A549 treated with DMSO at 1 μM for 4 hours (cell line): ENCODE data around the gene NPR2. TPM values are rescaled to one million over a fixed set of nuclear protein-coding genes. Genes with fewer than 3 reads are reported as not detected.

Experiments used
- total RNA-seq: library from RNA; stranded (reverse); fragments of 200-300 nt; extraction: Qiagen RNA extraction; gene quantifications from 5 replicates; pipeline ENCODE4 v1.2.3, GENCODE V29; 2022; ENCODE audit warnings: low read depth

NPR2 gene
- 3.8 to 6.4 TPM (median 5.9 TPM) in 5 replicates for total RNA-seq

GRCh38 chr9:35791297-35791921 lies at the start of gene NPR2:
Gene NPR2 (plus strand): TSS chr9:35791591. CDS start chr9:35792409, 818 bp downstream.

GRCh38 chr9:35748858-35749514 lies 42.4 kb upstream of the NPR2 start, which contains the start of the genes GBA2 and RGP1:
Gene GBA2 (minus strand): TSS chr9:35749228. CDS start chr9:35748704, 524 bp downstream.
Gene RGP1 (plus strand): TSS chr9:35749287. CDS start chr9:35749756, 469 bp downstream.

GRCh38 chr9:35754264-35754663 lies 37.1 kb upstream of the NPR2 start, which contains the start of gene MSMP:
Gene MSMP (minus strand): TSS chr9:35754276. CDS start chr9:35754129, 147 bp downstream.

GRCh38 chr9:35812025-35812602 lies 20.7 kb downstream of the NPR2 start, which contains the start of gene SPAG8:
Gene SPAG8 (minus strand): TSS chr9:35812262. CDS start chr9:35812147, 115 bp downstream.

GRCh38 chr9:35814841-35815543 lies 23.6 kb downstream of the NPR2 start, which contains the start of gene HINT2:
Gene HINT2 (minus strand): TSS chr9:35815042. CDS start chr9:35814979, 63 bp downstream.

GRCh38 chr9:35828716-35829083 lies 37.3 kb downstream of the NPR2 start, which contains the start of gene FAM221B:
Gene FAM221B (minus strand): TSS chr9:35828732. CDS start chr9:35826161, 2,571 bp downstream.

GRCh38 chr9:35829084-35829763 lies 37.8 kb downstream of the NPR2 start, which contains the start of gene TMEM8B:
Gene TMEM8B (plus strand): TSS chr9:35829228. CDS start chr9:35829448, 220 bp downstream.

Other genes starting within 250 kb of the NPR2 start
- gene TESK1, start 186.3 kb upstream of the NPR2 start, total RNA-seq = 22.2 to 26.3 TPM (median 22.7 TPM) in 5 replicates
- 0.06 to 0.13 TPM (median 0.10 TPM) in 3 of 5 replicates, not detected in the others for gene CD72, start 173.2 kb upstream of the NPR2 start, total RNA-seq
- not detected in 5 replicates for gene SIT1, start 140.7 kb upstream of the NPR2 start, total RNA-seq
- gene RMRP, start 133.6 kb upstream of the NPR2 start, total RNA-seq = 7.7 to 45.5 TPM (median 11.2 TPM) in 4 of 5 replicates, not detected in the other
- gene CCDC107, start 133.3 kb upstream of the NPR2 start, total RNA-seq = 20.7 to 25.4 TPM (median 22.7 TPM) in 5 replicates
- gene ARHGEF39, start 126.4 kb upstream of the NPR2 start, total RNA-seq = 11.9 to 21.4 TPM (median 19.4 TPM) in 5 replicates
- gene CA9, start 117.7 kb upstream of the NPR2 start, total RNA-seq = 3.4 to 8.1 TPM (median 6.2 TPM) in 5 replicates
- gene TPM2, start 101.7 kb upstream of the NPR2 start, total RNA-seq = 576 to 636 TPM (median 626 TPM) in 5 replicates
- gene TLN1, start 59.4 kb upstream of the NPR2 start, total RNA-seq = 104 to 127 TPM (median 121 TPM) in 5 replicates
- gene CREB3, start 58.9 kb upstream of the NPR2 start, total RNA-seq = 55.2 to 62.8 TPM (median 58.7 TPM) in 5 replicates
- gene GBA2, start 42.4 kb upstream of the NPR2 start, total RNA-seq = 27.0 to 34.7 TPM (median 32.4 TPM) in 5 replicates
- 13.0 to 17.9 TPM (median 16.5 TPM) in 5 replicates for gene RGP1, start 42.3 kb upstream of the NPR2 start, total RNA-seq
- gene MSMP, start 37.3 kb upstream of the NPR2 start, total RNA-seq = 0.23 to 0.38 TPM in 2 of 5 replicates, not detected in the others
- gene SPAG8, start 20.7 kb downstream of the NPR2 start, total RNA-seq = 0.24 to 0.70 TPM (median 0.46 TPM) in 4 of 5 replicates, not detected in the other
- 73.1 to 103 TPM (median 93.6 TPM) in 5 replicates for gene HINT2, start 23.5 kb downstream of the NPR2 start, total RNA-seq
- not detected in 5 replicates for gene FAM221B, start 37.1 kb downstream of the NPR2 start, total RNA-seq
- gene TMEM8B, start 37.6 kb downstream of the NPR2 start, total RNA-seq = 1.5 to 3.4 TPM (median 3.1 TPM) in 5 replicates
- not detected in 5 replicates for gene OR13J1, start 78.8 kb downstream of the NPR2 start, total RNA-seq
- gene HRCT1, start 114.6 kb downstream of the NPR2 start, total RNA-seq = 0.11 to 0.17 TPM (median 0.14 TPM) in 3 of 5 replicates, not detected in the others
- gene SPAAR, start 117.9 kb downstream of the NPR2 start, total RNA-seq = 0.08 TPM in 1 of 5 replicates, not detected in the others
- not detected in 5 replicates for gene OR2S2, start 166.6 kb downstream of the NPR2 start, total RNA-seq
- gene RECK, start 245.3 kb downstream of the NPR2 start, total RNA-seq = 5.0 to 7.2 TPM (median 6.7 TPM) in 5 replicates